HL-60 (cell line): ENCODE measurements around the gene ANXA1.

Source experiments
- DNase-seq, 2 experiments: peaks; one replicate each; pipeline ENCODE4 v3.0.0-alpha.2; 2010 to 2020; ENCODE audit warnings: low read depth in 1 of 2, low spot score in 1 of 2
- H3K27ac ChIP-seq: fragments of 250-450 bp; sonication (Bioruptor Pico); replicated peaks from 2 replicates; pipeline ENCODE4 v1.5.1; 2020; ENCODE audit warnings: mild to moderate bottlenecking, moderate library complexity
- H3K27me3 ChIP-seq: fragments of 250-450 bp; sonication (Bioruptor Pico); 2 replicates; pipeline ENCODE4 v1.5.1; 2021; ENCODE audit warnings: mild to moderate bottlenecking, moderate library complexity; ENCODE audit not compliant: insufficient read depth, poor library complexity, severe bottlenecking
- H3K4me3 ChIP-seq: replicated peaks from 2 replicates; pipeline ENCODE4 v1.5.1; 2011; ENCODE audit warnings: mild to moderate bottlenecking, control low read depth, low read length; ENCODE audit not compliant: insufficient read depth
- GABPA ChIP-seq: IDR thresholded peaks from 2 replicates; pipeline ENCODE4 v1.6.1; 2012; ENCODE audit warnings: low read depth
- POLR2AphosphoS5 ChIP-seq: IDR thresholded peaks from 2 replicates; pipeline ENCODE4 v1.6.1; 2012; ENCODE audit warnings: low read depth
- REST ChIP-seq: IDR thresholded peaks from 2 replicates; pipeline ENCODE4 v1.6.1; 2012; ENCODE audit warnings: low read depth; ENCODE audit not compliant: insufficient replicate concordance
- SPI1 ChIP-seq: IDR thresholded peaks from 2 replicates; pipeline ENCODE4 v1.6.1; 2012; ENCODE audit warnings: low read depth, mild to moderate bottlenecking, borderline replicate concordance
- TF ChIP-seq, protein P1 (sequence below): IDR thresholded peaks from one replicate; pipeline ENCODE4 v1.5.1; 2011; ENCODE audit warnings: low read length, control low read depth, inconsistent platforms; ENCODE audit not compliant: insufficient read depth

The ANXA1 gene

GRCh38 chr9:73162987-73163768 is 11.5 kb downstream of the ANXA1 start:
- no peaks in the 10 kb centered on the region for H3K27me3 ChIP-seq
- TF ChIP-seq, protein P1, sequence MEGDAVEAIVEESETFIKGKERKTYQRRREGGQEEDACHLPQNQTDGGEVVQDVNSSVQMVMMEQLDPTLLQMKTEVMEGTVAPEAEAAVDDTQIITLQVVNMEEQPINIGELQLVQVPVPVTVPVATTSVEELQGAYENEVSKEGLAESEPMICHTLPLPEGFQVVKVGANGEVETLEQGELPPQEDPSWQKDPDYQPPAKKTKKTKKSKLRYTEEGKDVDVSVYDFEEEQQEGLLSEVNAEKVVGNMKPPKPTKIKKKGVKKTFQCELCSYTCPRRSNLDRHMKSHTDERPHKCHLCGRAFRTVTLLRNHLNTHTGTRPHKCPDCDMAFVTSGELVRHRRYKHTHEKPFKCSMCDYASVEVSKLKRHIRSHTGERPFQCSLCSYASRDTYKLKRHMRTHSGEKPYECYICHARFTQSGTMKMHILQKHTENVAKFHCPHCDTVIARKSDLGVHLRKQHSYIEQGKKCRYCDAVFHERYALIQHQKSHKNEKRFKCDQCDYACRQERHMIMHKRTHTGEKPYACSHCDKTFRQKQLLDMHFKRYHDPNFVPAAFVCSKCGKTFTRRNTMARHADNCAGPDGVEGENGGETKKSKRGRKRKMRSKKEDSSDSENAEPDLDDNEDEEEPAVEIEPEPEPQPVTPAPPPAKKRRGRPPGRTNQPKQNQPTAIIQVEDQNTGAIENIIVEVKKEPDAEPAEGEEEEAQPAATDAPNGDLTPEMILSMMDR = no peak
- peak; percentile 21; the same call in 1 of the 2 replicates for TF ChIP-seq SPI1
- H3K27ac ChIP-seq = no peak overlapping the region
- no peak overlapping the region for H3K4me3 ChIP-seq
- no peak for DNase-seq

- Histone ChIP-seq H3K27ac (no peak overlapping the region), H3K27me3 (no peaks in the 10 kb centered on the region), H3K4me3 (no peak overlapping the region)
- TF ChIP-seq POLR2AphosphoS5 = no peak
- no peak for TF ChIP-seq GABPA
- DNase-seq = no peak
Observed at GRCh38 chr9:73165911-73166310, 14.2 kb downstream of the ANXA1 start.

DNA sequence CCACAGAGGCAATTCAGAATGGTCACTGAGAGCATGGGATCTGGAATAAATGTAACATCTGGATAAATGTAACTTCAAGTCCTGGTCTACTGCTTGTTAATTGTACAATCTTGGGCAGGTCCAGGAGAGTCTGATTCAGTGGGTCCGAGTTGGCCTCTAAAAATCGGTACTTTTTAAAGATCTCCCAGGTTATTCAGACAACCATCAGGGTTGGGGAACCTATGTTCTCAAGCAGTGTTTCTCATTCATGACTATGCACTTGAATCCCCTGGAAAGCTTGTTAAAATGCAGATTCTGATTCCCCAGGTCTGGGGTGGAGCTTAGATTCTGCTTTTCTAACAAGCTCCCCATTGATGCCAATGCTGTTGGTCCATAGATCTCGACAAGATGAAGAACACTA is 14.8 kb downstream of the ANXA1 start:
- no peak overlapping the region for H3K27ac ChIP-seq
- TF ChIP-seq SPI1 = no peak
- no peak overlapping the region for H3K4me3 ChIP-seq
- DNase-seq = no peak
- H3K27me3 ChIP-seq = no peaks in the 10 kb centered on the region

- DNase-seq = no peak
- H3K27me3 ChIP-seq = no peaks in the 10 kb centered on the region
- TF ChIP-seq, protein P1 = no peak
- TF ChIP-seq POLR2AphosphoS5 = no peak
- TF ChIP-seq GABPA = no peak
- no peak for TF ChIP-seq REST
- no peak for TF ChIP-seq SPI1
- H3K27ac ChIP-seq = no peak overlapping the region
- no peak overlapping the region for H3K4me3 ChIP-seq
Observed at GRCh38 chr9:73167614-73168013, 15.9 kb downstream of the ANXA1 start.

GRCh38 chr9:73168298-73168934 is 16.8 kb downstream of the ANXA1 start:
- no peak for DNase-seq

More at GRCh38 chr9:73168298-73168934, 16.8 kb downstream of the ANXA1 start:
- Histone ChIP-seq H3K27ac (no peak overlapping the region), H3K27me3 (no peaks in the 10 kb centered on the region), H3K4me3 (no peak overlapping the region)
- TF ChIP-seq, protein P1 = no peak
- TF ChIP-seq SPI1 (no peak), GABPA (no peak), POLR2AphosphoS5 (no peak), REST (no peak)
